Breast epithelium (tissue), 3 donors: ENCODE results near the gene TIA1.

Experiments used
- CTCF ChIP-seq, 3 donors: fragments of 450-650 bp; IDR thresholded peaks; one replicate each; pipeline ENCODE4 v1.5.1; 2016 to 2017; ENCODE audit warnings: antibody characterized with exemption in 3 of 3, mild to moderate bottlenecking in 3 of 3, moderate library complexity in 3 of 3
- POLR2A ChIP-seq: fragments of 450-650 bp; IDR thresholded peaks from one replicate; pipeline ENCODE4 v1.6.1; 2016; ENCODE audit warnings: antibody characterized with exemption, mild to moderate bottlenecking, moderate library complexity

- TF ChIP-seq CTCF (IDR thresholded peaks at IDR 0.05) (no peak), POLR2A (no peak)
These were observed 67.0 kb downstream of the TIA1 start for GRCh38 chr2:70181363-70181956.
